GM19455 (cell line): ENCODE data around the gene CWH43.
"Not testable (repeated sequence)": the region's sequence is repeated elsewhere in the genome, so short reads cannot be mapped to it uniquely, and the experiment has no call there.

Source experiments
- ATAC-seq: cut with Tn5 transposase; IDR thresholded peaks from one replicate; pipeline ENCODE4 v1.9.1; 2021; ENCODE audit not compliant: unreplicated experiment

The CWH43 gene

DNA sequence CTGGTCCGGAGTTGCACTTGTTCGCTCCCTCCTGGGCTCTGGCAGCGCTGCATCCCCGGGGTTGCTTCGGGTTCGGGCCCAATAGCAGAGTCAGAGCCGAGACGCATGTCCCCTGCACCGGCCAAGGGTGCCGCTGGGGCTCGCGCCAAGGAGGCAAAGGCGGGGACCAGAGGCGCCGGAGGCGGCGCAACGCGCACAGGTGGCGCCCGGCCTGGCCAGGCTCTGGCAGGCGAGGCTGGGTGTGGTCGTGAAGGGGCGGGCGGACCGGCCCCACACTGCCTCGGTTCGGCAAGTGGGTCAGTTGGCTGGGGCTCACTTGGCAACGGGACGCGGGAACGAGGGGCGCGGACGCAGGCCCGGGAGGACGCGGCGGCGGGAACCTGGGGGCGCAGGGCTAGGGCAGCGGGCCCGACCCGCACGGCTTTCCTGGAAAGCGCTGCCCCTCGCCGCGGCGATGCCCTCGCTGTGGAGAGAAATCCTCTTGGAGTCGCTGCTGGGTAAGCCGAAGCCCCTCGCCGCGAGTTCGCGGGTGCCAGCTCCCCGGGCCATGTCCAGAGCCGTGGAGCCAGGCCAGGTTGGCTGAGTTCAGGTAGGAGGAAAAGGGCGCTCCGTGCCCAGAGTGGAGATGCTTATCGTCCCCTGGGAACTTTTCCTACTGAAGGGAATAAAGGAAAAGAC lies at the start of gene CWH43:
Gene CWH43 (plus strand): TSS at position 300 of the 678 bp plus-strand sequence. CDS start 155 bp downstream, at position 455.
- ATAC-seq, result no peak

DNA sequence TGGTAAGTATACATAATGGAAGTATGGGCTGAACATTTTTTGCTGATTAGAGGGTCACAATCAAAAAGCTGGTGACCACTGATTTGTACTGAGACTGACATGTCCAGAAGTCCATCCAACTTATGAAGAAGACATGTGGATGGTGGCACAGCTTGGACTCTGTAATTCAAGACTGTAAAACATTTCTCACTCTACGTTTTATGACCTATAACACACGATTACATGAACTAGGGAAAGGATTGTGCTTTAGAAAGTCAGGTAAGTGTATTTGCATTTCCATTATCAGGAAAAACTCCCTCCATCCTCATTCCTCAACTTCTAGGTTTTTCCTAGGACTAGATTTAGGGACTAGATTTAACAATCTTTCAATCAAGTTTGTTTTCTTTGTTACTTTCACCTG lies 49.0 kb upstream of the CWH43 start:
- no peak for ATAC-seq

DNA sequence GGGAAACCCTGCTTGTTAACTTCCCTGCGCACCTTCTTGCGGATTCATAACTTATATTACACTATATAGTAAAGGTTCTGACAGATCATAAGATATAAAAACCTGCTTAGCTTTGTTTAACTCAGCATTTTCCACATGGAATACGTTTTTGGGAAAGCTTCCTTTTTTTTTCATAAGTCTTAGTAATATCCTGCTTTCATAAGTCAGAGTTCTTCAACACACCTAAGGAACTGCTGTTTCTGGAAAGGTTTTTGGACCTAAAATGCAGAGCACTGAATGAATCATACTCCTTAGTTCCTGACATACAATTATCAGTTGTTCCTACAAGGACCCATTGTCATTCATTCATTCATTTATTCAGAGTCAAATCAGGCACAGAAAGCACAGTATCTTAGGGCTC lies 47.2 kb upstream of the CWH43 start:
- no peak for ATAC-seq

DNA sequence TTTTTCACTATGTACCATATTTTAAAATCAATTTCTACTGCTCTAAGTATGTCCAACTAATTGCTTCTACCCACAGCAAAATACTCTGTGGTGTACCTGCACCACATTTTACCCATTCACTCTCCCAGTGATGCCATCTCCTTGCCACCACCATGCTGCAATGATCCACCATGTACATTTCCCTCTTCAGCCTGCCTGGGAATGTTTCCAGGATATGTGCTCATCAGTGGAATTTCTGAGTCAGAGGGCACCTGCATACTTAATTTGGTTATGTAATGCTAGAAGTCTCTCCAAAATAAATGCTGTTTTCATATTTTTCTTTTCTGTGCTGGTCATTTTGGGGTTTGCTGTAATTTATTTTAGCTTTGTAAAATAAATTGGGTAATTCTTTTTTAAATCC lies 46.3 kb upstream of the CWH43 start:
- no peak for ATAC-seq

DNA sequence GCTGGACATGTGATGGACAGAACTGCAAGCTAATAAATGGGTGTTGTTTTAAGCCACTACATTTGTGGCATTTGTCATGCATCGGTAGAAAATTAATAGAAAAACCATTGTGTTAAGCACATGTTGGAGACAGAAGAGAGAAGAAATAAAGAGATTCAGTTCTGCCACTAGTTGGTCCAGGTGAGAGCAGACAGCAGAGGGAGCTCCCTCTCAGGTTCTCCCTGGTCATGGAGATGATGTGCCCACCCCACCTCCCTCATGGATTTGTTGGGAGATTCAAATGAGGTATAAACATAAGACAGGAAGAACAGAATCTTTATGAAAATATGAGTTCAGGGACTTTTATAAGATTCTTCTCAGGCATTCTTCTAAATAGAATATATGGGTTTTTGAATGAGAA lies 42.7 kb upstream of the CWH43 start:
- ATAC-seq, result no peak

DNA sequence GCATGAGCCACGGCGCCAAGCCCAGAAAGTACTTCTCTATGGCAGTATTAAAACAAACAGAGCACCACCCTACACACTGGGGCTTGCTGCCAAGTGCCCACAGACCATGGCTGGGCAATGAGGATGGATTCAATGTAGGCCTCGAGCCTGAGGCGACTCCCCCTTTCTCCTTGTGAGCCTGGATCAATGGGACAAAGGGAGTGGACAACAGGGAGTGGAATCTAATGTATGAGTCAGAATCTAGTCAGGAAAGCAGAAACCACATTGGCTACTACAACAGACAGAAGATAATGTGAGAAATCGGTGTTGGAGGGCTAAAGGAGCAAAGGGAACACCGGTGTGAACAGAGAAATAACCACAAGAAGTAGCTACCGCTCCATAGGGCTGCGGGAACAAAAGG lies 41.8 kb upstream of the CWH43 start:
- no peak for ATAC-seq

DNA sequence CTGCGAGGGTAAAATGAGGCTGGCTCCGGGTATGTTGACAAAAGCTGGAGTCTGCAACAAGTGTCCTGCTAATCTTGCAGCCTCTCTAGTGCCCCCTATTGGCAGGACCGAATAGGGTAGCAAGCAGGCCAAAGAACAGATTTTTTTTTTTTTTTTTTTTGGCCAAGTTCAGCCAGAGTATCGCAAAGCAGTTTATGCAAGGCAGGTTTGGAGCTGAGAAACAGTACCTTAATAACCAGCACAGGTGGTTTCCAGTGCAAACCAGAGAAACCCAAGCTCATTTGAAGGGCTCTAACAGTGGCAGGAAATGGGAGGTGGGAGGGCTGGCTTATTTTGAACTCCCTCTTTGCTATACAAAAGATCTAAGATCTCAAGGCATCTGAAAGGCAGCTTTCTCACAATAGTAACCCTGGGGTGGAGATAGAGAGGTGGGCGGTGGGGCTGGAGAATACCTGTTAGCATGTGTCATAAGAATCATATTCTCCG lies 41.3 kb upstream of the CWH43 start:
- ATAC-seq, result no peak

DNA sequence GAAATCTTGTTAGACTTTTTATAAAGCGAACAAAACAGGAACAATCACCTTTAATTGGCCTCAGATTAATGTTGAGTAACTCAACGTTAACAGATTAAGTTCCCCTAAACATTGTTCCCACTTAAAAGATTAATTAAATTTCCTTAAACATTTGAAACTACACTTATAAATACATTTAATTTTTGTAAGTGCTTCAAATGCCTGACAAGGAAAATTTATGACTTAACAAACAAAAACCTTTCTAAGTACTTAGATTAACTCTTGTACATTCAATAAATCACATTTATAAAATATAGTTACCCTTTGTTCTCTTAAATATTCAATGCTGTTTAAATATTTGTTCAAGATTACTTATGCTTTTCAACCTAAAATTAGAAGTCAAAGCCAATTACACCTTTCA lies 40.1 kb upstream of the CWH43 start:
- ATAC-seq, result no peak

DNA sequence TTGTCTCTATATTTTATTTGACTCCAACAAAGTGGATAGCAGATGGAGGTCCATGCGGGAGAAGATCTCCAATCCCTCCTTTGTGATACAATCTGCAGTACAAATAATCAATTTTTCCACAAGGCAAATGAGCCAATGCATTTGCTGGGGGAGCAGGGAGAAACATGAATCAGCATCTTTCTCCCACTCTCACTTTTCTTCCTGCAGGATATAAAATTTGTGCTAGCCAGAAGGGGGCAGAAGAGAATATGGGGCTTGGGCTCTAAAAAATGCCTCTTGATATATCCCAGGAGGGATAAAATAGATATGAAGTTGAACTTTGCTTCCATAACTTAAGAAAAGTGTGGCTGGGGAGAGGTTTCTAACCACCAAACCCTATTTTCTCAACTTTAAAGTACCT lies 38.3 kb upstream of the CWH43 start:
- ATAC-seq, result no peak

DNA sequence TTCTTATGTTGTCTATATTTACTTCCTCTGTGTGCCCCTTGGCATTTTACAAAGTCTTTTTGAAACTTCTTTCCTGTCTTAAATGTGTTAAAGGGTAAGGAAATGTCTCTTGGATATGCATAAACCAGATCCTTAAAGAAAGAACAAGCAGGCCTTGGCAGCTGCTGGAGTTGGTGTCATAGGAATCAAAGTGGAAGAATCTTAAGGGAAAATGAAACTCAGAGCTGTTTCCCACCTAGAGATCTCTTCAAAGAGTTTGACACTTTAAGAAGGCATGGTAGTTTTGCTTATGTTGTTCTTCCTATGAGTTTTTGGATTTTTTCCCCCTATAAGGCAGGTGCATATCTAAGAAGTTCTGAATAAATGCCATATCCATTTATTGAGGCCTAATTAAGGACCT lies 37.0 kb upstream of the CWH43 start:
- no peak for ATAC-seq

DNA sequence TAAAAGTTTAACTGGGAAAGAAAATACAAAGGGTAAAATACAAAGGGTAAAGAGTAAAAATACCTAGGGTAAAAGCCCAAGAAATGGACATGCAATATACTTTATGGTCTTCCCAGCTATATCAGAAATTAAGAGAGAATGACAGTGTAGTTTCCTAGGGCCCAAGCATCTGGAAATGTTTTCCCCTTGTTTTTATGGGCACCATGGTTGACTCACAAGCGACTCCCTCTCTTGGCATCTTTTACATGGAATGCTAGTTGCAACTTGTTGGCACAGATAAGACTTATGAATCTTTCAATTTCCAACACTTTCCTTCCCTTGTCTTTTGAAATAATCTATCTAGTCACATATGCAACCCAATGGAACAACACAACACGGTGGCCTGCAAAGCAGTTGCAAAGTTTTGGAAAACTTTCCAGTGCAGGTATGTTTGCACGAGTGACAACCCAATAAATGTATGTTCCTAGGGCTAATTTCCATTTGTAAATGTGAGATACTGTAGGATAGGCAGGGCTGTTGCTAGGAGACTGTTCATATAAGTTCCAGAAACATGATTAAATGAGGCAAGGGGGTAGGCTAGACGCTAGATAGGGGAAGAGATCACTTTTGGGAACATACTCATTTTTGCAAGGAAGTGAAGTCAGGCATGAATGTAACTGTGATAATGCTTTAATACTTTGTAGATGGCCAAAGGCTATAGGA lies 36.4 kb upstream of the CWH43 start:
- no peak for ATAC-seq

DNA sequence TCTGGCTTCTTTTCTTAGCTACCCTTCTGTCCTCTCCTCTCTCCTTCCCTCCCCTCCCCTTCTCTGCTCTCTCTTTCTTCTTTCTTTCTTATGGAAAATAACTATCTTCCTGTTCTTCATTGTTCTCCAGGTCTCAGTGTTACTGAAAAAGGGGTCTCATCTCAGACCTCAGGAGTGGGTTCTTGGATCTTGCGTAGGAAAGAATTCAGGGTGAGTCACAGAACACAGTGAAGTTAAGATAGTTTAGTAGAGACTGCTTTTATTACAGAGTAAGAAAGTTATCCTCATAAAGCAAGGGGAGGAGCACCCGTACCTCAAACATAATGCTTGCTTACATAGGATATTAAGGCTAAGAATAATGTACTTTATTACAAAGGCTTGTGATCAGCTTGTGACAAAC lies 31.8 kb upstream of the CWH43 start:
- ATAC-seq, result no peak

DNA sequence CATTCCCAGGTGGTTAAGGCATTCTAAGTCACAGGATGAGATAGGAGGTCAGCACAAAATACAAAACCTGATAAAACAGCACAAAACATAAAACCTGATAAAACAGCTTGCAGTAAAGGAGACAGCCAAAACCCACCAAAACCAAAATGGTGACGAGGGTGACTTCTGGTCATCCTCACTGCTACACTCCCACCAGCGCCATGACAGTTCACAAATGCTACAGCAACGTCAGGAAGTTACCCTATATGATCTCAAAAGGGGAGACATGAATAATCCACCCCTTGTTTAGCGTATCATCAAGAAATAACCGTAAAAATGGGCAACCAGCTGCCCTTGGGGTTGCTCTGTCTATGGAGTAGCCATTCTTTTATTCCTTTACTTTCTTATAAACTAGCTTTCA lies 28.7 kb upstream of the CWH43 start:
- not testable (repeated sequence) for ATAC-seq

DNA sequence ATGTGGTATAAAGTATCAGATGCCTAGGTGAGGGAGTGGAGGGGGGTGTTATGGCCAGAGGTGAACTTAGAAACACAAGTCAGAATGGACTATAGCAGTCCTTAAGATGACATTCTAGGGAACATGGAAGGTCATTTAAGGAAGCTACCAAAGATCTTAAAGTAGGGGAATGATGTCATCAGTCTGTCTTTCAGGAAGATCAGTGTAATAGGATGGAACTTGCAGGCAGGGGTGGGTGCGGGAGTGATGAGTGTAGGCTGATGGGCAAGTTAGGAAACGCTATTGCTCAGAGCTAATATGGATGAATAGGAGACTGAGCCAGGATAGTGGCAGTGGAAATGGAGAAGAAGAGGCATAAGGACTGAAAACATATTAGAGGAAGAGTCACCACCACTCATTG lies 27.5 kb upstream of the CWH43 start:
- no peak for ATAC-seq

DNA sequence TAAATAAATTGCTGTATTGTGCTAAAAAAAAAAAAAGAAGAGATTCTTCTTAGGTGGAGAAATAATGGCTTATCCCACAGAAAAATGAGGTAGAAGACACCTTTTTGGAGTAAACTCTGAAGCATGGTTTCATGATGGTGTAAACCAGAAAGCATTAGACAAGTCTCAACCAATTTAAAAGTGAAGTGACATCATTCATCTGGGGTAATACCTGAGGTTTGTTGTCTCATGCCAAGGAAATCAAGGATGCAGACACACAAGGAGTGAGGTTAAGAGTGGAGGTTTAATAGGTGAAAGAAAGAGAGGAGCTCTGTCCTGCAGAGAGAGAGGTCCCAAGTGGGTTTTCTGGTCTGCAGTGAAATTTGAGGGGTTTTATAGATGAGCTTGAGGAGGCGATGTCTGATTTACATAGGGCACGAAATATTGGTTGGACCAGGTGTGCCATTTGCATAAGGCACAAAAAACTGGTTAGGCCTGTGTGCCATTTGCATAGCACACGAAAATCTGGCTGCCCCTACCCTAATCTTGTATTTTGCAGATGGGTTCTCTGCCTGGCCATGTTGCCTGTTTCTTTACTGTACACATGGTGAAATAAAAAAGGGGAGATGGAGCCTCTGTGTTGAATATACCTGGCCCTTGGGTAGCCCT lies 25.0 kb upstream of the CWH43 start:
- no peak for ATAC-seq

DNA sequence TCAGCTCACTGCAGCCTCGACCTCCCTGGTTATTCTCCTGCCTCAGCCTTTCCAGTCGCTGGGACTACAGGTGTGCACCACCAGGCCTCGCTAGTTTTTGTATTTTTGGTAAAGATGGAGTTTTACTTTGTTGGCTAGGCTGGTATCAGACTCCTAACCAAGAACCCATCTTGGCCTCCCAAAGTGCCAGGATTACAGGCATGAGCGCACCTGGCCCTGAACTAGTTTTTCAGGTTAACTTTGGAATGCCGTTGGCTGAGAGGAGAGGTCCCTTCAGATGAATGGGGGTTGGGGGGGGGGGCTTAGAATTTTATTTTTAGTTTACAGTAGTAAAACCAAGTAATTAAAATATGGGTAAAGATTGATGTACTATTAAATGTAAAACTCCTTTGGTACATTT lies 23.4 kb upstream of the CWH43 start:
- ATAC-seq, result no peak

DNA sequence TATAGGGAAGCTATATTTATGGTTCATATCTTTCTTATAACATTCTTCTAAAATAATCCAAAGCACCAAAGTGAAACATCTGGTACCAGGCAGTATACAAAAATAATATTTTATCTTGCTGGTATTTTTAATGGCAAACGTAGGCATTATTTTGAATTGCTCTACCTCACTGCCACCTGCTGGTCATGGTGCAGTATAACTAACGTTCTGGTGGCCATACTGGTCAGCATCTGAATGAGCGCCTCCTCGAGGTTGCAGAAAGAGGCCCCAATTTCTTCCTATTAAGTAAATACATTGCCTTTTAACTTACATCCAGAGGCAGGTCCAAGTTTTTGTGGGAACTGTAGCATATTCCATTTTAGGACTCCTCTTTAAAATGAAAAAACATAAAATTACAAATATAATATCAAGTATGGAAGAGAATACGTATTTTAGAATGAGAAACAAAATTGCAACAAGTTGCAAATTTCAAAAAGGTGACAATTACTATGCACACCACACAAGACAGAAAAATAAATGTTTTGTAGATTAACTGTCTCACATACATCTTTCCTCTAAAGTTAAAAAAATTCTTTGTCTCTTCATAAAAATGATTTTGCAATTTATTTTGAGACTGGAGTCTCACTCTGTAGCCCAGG lies 22.9 kb upstream of the CWH43 start:
- peak; percentile 75 for ATAC-seq

DNA sequence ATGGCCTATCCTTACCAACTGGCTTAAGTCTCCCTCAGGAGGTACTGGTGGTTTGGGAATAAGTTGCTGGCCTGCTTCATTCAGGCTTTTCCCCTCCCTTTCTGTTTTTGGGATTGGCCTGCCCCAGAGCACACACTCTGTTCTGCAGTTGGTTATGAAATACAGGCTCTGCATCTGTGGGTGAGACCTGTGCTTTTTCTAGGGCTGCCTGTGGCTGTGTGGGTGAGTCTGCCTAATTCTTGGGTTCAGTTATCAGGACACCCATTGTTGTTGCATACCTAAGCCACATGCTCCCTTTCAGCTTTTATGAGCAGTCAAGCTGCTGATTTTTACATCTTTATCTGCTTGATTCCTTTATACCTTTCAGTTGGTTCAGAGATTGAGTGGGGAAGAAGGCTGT lies 19.0 kb upstream of the CWH43 start:
- ATAC-seq, result no peak

DNA sequence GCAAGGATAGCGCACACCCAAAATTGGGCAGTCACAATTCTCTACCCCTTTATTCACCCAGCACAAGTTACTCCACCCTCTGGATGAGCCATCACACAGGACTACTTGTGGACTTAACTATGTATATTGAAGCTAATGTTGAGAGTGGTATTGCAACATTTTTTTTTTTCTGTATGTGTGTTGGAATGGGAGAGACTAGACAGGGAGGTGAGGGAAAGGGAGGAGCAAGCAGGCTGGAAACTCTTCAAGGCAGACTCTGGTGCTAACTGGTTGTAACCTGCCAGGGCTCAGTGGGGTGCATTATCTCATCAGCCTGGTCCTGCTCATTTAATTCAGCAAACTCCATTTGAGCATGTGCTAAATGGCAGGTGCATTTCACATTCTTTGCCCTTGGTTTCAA lies 18.4 kb upstream of the CWH43 start:
- no peak for ATAC-seq

DNA sequence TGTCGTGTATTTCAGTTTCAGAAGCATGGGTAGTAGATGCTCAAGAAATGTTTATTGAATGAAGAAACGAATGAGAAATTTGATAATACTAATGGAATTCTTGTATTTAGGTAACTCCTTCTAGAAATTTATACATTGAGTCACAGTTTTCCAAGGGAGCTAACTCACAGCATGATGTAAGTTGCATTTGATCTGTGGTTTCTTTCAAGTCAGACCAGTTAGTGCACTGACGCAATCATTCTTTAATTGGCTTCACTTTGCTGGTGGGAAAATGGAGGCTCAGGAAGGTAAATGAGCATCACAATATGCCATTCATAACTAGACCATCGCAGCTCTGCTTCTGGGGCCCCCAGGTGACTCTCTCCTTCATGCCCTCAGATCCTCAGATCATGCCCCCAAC lies 17.3 kb upstream of the CWH43 start:
- no peak for ATAC-seq

DNA sequence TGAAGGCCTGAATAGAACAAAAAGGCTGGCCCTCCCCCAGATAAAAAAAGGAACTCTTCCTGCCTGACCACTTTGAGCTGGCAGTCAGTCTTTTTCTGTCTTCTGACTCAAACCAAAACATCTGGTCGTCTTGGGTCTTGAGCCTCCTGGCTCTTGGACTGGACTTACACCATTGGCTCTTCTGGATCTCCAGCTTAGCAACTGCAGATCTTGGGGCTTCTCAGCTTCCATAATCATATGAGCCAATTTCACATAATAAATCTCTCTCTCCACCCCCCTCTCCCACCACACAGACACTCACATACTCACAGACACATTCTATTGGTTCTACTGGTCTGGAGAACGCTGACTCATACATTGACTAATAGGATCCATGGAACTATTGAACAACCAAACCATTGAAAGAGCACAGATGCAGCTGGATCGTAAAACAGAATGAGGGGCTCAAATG lies 15.6 kb upstream of the CWH43 start:
- no peak for ATAC-seq
